ENCODE measurements around the gene SNX30.

Gene SNX30

GRCh38 chr9:112861638-112862555, 111.3 kb downstream of the SNX30 start:
- Histone ChIP-seq H3K18ac (ENCODE audit: low read length) (no peak overlapping the region), H3K79me1 (ENCODE audit: low read length) (no peaks in the 10 kb centered on the region), H2BK120ac (ENCODE audit: insufficient read depth, low read length, poor library complexity) (no peak overlapping the region), H3K23ac (ENCODE audit: low read length) (no peak overlapping the region), H3K9ac (ENCODE audit: low read length) (no peak overlapping the region), H3K9me3 (ENCODE audit: insufficient read depth, low read depth, low read length) (no peaks in the 10 kb centered on the region), H3K4ac (ENCODE audit: low read depth, low read length) (no peak overlapping the region), H2AK5ac (ENCODE audit: low read length) (no peak overlapping the region), H3K4me3 (ENCODE audit: low read depth, low read length) (no peak overlapping the region), H3K4me1 (ENCODE audit: control insufficient read depth in 1 of 2, insufficient read depth in 2 of 2, low read length in 2 of 2) (no peaks in the 10 kb centered on the region), H4K91ac (ENCODE audit: low read depth, low read length) (no peak overlapping the region), H3K36me3 (ENCODE audit: control insufficient read depth in 1 of 2, insufficient read depth in 2 of 2, low read length in 2 of 2) (peaks cover 4 to 11% of the 10 kb centered on the region in 2 experiments), H3K27ac (ENCODE audit: low read depth, low read length) (no peak overlapping the region), H3K4me2 (ENCODE audit: low read length) (no peak overlapping the region), H3K14ac (ENCODE audit: low read length) (no peak overlapping the region), H3K27me3 (ENCODE audit: insufficient read depth, low read length) (no peaks in the 10 kb centered on the region), H2BK5ac (ENCODE audit: low read depth, low read length, poor library complexity) (no peak overlapping the region), H2BK12ac (ENCODE audit: low read length) (no peak overlapping the region), H4K8ac (ENCODE audit: low read depth, low read length) (no peak overlapping the region), H2AFZ (ENCODE audit: insufficient read depth, low read length, poor library complexity) (no peak overlapping the region), H3K79me2 (ENCODE audit: control insufficient read depth, insufficient read depth, low read length, poor library complexity) (no peaks in the 10 kb centered on the region), H4K12ac (ENCODE audit: low read depth, low read length) (no peak overlapping the region)
- peak; percentile 17 to 33 for DNase-seq
- no CpG with 5 or more reads among the region's 19 CpGs for WGBS (ENCODE audit: extremely low coverage, insufficient coverage, insufficient read length)

DNA sequence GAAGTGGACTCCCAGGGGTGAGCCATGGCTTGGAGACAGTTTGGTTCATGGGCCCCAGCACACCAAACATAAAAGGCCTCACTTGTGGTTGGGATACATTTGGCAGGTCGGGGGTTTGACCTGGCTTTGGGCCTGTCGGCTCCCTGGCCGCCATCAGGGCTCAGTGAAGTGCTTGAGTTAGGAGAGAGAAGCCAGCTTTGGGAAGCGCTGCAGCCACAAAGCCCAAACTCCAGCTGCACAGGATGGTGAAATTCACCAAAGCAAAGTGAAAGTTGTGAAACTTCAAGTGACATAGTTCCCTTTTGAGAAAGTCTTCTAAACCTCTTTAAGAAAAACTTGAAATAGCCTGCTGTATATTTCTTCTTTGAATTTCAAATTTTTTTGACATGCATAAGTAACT, 112.7 kb downstream of the SNX30 start:
- H3K27ac ChIP-seq (ENCODE audit: low read depth, low read length): no peak overlapping the region
- H3K79me1 ChIP-seq (ENCODE audit: low read length): no peaks in the 10 kb centered on the region
- no peak overlapping the region for H3K4ac ChIP-seq (ENCODE audit: low read depth, low read length)
- no peaks in the 10 kb centered on the region for H3K4me1 ChIP-seq (ENCODE audit: control insufficient read depth in 1 of 2, insufficient read depth in 2 of 2, low read length in 2 of 2)
- H3K9ac ChIP-seq (ENCODE audit: low read length): no peak overlapping the region
- H3K36me3 ChIP-seq (ENCODE audit: control insufficient read depth in 1 of 2, insufficient read depth in 2 of 2, low read length in 2 of 2): peaks cover 4 to 16% of the 10 kb centered on the region in 2 experiments
- H2BK120ac ChIP-seq (ENCODE audit: insufficient read depth, low read length, poor library complexity): no peak overlapping the region
- DNase-seq: peak in 1 of 2 donors; percentile 33
- no peak overlapping the region for H2BK5ac ChIP-seq (ENCODE audit: low read depth, low read length, poor library complexity)
- no peak overlapping the region for H3K14ac ChIP-seq (ENCODE audit: low read length)
- H2BK12ac ChIP-seq (ENCODE audit: low read length): no peak overlapping the region
- H3K9me3 ChIP-seq (ENCODE audit: insufficient read depth, low read depth, low read length): no peaks in the 10 kb centered on the region
- no peak overlapping the region for H4K8ac ChIP-seq (ENCODE audit: low read depth, low read length)
- no peak overlapping the region for H3K23ac ChIP-seq (ENCODE audit: low read length)
- H3K4me2 ChIP-seq (ENCODE audit: low read length): no peak overlapping the region
- H3K27me3 ChIP-seq (ENCODE audit: insufficient read depth, low read length): no peaks in the 10 kb centered on the region
- no peak overlapping the region for H2AFZ ChIP-seq (ENCODE audit: insufficient read depth, low read length, poor library complexity)
- no peaks in the 10 kb centered on the region for H3K79me2 ChIP-seq (ENCODE audit: control insufficient read depth, insufficient read depth, low read length, poor library complexity)
- no peak overlapping the region for H3K4me3 ChIP-seq (ENCODE audit: low read depth, low read length)
- no peak overlapping the region for H2AK5ac ChIP-seq (ENCODE audit: low read length)
- no peak overlapping the region for H3K18ac ChIP-seq (ENCODE audit: low read length)
- no peak overlapping the region for H4K91ac ChIP-seq (ENCODE audit: low read depth, low read length)
- WGBS (ENCODE audit: extremely low coverage, insufficient coverage, insufficient read length): no CpG with 5 or more reads among the region's 4 CpGs
- no peak overlapping the region for H4K12ac ChIP-seq (ENCODE audit: low read depth, low read length)

- WGBS (ENCODE audit: extremely low coverage, insufficient coverage, insufficient read length): no CpG with 5 or more reads among the region's 2 CpGs
- Histone ChIP-seq H3K36me3 (ENCODE audit: control insufficient read depth in 1 of 2, insufficient read depth in 2 of 2, low read length in 2 of 2) (peaks cover 4 to 19% of the 10 kb centered on the region in 2 experiments), H4K91ac (ENCODE audit: low read depth, low read length) (no peak overlapping the region), H3K4me1 (ENCODE audit: control insufficient read depth in 1 of 2, insufficient read depth in 2 of 2, low read length in 2 of 2) (no peaks in the 10 kb centered on the region), H3K4me3 (ENCODE audit: low read depth, low read length) (no peak overlapping the region), H4K12ac (ENCODE audit: low read depth, low read length) (no peak overlapping the region), H3K14ac (ENCODE audit: low read length) (no peak overlapping the region), H3K18ac (ENCODE audit: low read length) (no peak overlapping the region), H3K4ac (ENCODE audit: low read depth, low read length) (no peak overlapping the region), H3K79me1 (ENCODE audit: low read length) (no peaks in the 10 kb centered on the region), H3K4me2 (ENCODE audit: low read length) (no peak overlapping the region), H2BK12ac (ENCODE audit: low read length) (no peak overlapping the region), H2BK5ac (ENCODE audit: low read depth, low read length, poor library complexity) (no peak overlapping the region), H3K27me3 (ENCODE audit: insufficient read depth, low read length) (no peaks in the 10 kb centered on the region), H3K79me2 (ENCODE audit: control insufficient read depth, insufficient read depth, low read length, poor library complexity) (no peaks in the 10 kb centered on the region), H2AFZ (ENCODE audit: insufficient read depth, low read length, poor library complexity) (no peak overlapping the region), H4K8ac (ENCODE audit: low read depth, low read length) (no peak overlapping the region), H2BK120ac (ENCODE audit: insufficient read depth, low read length, poor library complexity) (no peak overlapping the region), H3K27ac (ENCODE audit: low read depth, low read length) (no peak overlapping the region), H3K9me3 (ENCODE audit: insufficient read depth, low read depth, low read length) (no peaks in the 10 kb centered on the region), H3K9ac (ENCODE audit: low read length) (no peak overlapping the region), H3K23ac (ENCODE audit: low read length) (no peak overlapping the region), H2AK5ac (ENCODE audit: low read length) (no peak overlapping the region)
- no peak for DNase-seq
Observed at GRCh38 chr9:112863746-112864145, 113.2 kb downstream of the SNX30 start.

DNA sequence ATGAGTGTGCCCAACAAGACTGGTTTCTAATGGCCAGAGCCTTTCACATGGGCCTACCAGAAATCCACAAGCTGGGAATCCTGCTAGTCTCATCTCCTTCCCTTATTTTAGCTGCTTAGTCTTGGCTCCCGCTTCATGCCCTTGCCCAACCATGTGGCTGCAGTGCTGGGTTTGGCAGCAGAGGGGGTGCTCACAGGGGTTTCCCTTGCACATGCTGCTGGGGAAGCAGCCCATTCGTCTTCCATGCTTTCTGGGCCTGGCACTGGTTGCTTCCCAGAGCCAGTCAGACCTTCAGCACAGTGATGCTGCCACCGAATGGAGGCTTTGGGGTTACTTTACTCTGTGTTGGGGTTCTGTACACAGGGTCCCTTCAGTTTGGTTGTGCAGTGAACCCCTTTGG, 113.8 kb downstream of the SNX30 start:
- H4K12ac ChIP-seq (ENCODE audit: low read depth, low read length): no peak overlapping the region
- H3K36me3 ChIP-seq (ENCODE audit: control insufficient read depth in 1 of 2, insufficient read depth in 2 of 2, low read length in 2 of 2): peaks cover 4 to 19% of the 10 kb centered on the region in 2 experiments
- no peak overlapping the region for H3K4ac ChIP-seq (ENCODE audit: low read depth, low read length)
- no peak overlapping the region for H2AFZ ChIP-seq (ENCODE audit: insufficient read depth, low read length, poor library complexity)
- H3K79me2 ChIP-seq (ENCODE audit: control insufficient read depth, insufficient read depth, low read length, poor library complexity): no peaks in the 10 kb centered on the region
- H3K4me1 ChIP-seq (ENCODE audit: control insufficient read depth in 1 of 2, insufficient read depth in 2 of 2, low read length in 2 of 2): no peaks in the 10 kb centered on the region
- no peak overlapping the region for H3K14ac ChIP-seq (ENCODE audit: low read length)
- no peaks in the 10 kb centered on the region for H3K27me3 ChIP-seq (ENCODE audit: insufficient read depth, low read length)
- H2BK120ac ChIP-seq (ENCODE audit: insufficient read depth, low read length, poor library complexity): no peak overlapping the region
- no peak overlapping the region for H3K9ac ChIP-seq (ENCODE audit: low read length)
- no peak overlapping the region for H3K4me3 ChIP-seq (ENCODE audit: low read depth, low read length)
- no peak for DNase-seq
- no peak overlapping the region for H3K27ac ChIP-seq (ENCODE audit: low read depth, low read length)
- H4K91ac ChIP-seq (ENCODE audit: low read depth, low read length): no peak overlapping the region
- WGBS (ENCODE audit: extremely low coverage, insufficient coverage, insufficient read length): no CpG with 5 or more reads among the region's 3 CpGs
- no peaks in the 10 kb centered on the region for H3K79me1 ChIP-seq (ENCODE audit: low read length)
- no peak overlapping the region for H3K23ac ChIP-seq (ENCODE audit: low read length)
- no peak overlapping the region for H2BK5ac ChIP-seq (ENCODE audit: low read depth, low read length, poor library complexity)
- H4K8ac ChIP-seq (ENCODE audit: low read depth, low read length): no peak overlapping the region
- no peaks in the 10 kb centered on the region for H3K9me3 ChIP-seq (ENCODE audit: insufficient read depth, low read depth, low read length)
- no peak overlapping the region for H3K4me2 ChIP-seq (ENCODE audit: low read length)
- H2AK5ac ChIP-seq (ENCODE audit: low read length): no peak overlapping the region
- no peak overlapping the region for H3K18ac ChIP-seq (ENCODE audit: low read length)
- no peak overlapping the region for H2BK12ac ChIP-seq (ENCODE audit: low read length)
